Activated T-helper 1 cell treated with anti-CD3 and anti-CD28 coated beads, Interleukin-2, amount 50 U/mL, for 16 hours (primary cell): ENCODE results near the gene MDP1.

ENCODE experiments used
- DNase-seq, 2 donors: peaks; one replicate each; pipeline ENCODE4 v3.0.0-alpha.2; 2020; ENCODE audit warnings: low read depth in 1 of 2, low spot score in 1 of 2

The MDP1 gene

GRCh38 chr14:24215495-24216344 is at the start of gene MDP1:
Gene MDP1, minus strand, starts transcription at chr14:24216066. Its CDS starts 111 bp downstream, at chr14:24215955.
- peak; percentile 70 to 75 for DNase-seq

GRCh38 chr14:24264298-24264697 is 48.4 kb upstream of the MDP1 start:
- no peak for DNase-seq

- no peak for DNase-seq
Measured at GRCh38 chr14:24263848-24264247, 48.0 kb upstream of the MDP1 start.

- DNase-seq, result no peak
Measured at GRCh38 chr14:24262821-24263733, 47.2 kb upstream of the MDP1 start, which contains the start of gene TGM1. Gene TGM1, minus strand, starts transcription at chr14:24263177. Its CDS starts 825 bp downstream, at chr14:24262352.

GRCh38 chr14:24261969-24262327 is 46.1 kb upstream of the MDP1 start:
- no peak for DNase-seq

- DNase-seq, result no peak
Measured at GRCh38 chr14:24261256-24261968, 45.5 kb upstream of the MDP1 start.

GRCh38 chr14:24260780-24261157 is 44.9 kb upstream of the MDP1 start:
- DNase-seq, result no peak

- no peak for DNase-seq
Measured at GRCh38 chr14:24260026-24260779, 44.3 kb upstream of the MDP1 start.

GRCh38 chr14:24259282-24260025 is 43.6 kb upstream of the MDP1 start:
- DNase-seq, result no peak

GRCh38 chr14:24258548-24259265 is 42.8 kb upstream of the MDP1 start:
- DNase-seq, result no peak

GRCh38 chr14:24258119-24258518 is 42.3 kb upstream of the MDP1 start:
- no peak for DNase-seq

GRCh38 chr14:24256960-24257359 is 41.1 kb upstream of the MDP1 start:
- DNase-seq, result no peak

- no peak for DNase-seq
Measured at GRCh38 chr14:24255931-24256711, 40.3 kb upstream of the MDP1 start.

- no peak for DNase-seq
Measured at GRCh38 chr14:24255438-24255837, 39.6 kb upstream of the MDP1 start.

GRCh38 chr14:24254630-24255392 is 38.9 kb upstream of the MDP1 start:
- no peak for DNase-seq

GRCh38 chr14:24253936-24254335 is 38.1 kb upstream of the MDP1 start:
- no peak for DNase-seq

- DNase-seq, result no peak
Measured at GRCh38 chr14:24252289-24253124, 36.6 kb upstream of the MDP1 start.
